ENCODE results near the gene CDKAL1. TPM values are rescaled to one million over a fixed set of nuclear protein-coding genes. Genes with fewer than 3 reads are reported as not detected.

CDKAL1 gene
- total and polyA plus RNA-seq, 2 of the 13 experiments (the other 11 are each of a cell fraction or from before 2014, with no cell fraction given) = 9.5 to 27.7 TPM

GRCh38 chr6:21049148-21049547 lies 514.9 kb downstream of the CDKAL1 start:
- intact Hi-C loops (cut with micrococcal nuclease; ENCODE audit: unreplicated experiment) = no loop called here
- no TSS peak for BruUV-seq (replicated peaks)
- POLR2A ChIA-PET = no interaction called here
- CTCF ChIA-PET (ENCODE audit: low intra/inter-chr PET ratio, low total read pairs) = no interaction called here
- no peak overlapping the region for H2AFZ ChIP-seq (ENCODE audit: low read length)
- no peak overlapping the region for H3K9ac ChIP-seq (ENCODE audit: insufficient read depth, low read depth, low read length)
- H3K36me3 ChIP-seq (replicated peaks in 1 of 2; ENCODE audit: control insufficient read depth in 1 of 2, insufficient read depth in 2 of 2, low read length in 2 of 2) = no peaks in the 10 kb centered on the region; a peak in 1 of 5 replicates
- FAIRE-seq = no peak
- H3K79me2 ChIP-seq (ENCODE audit: insufficient read depth, low read length) = no peaks in the 10 kb centered on the region
- ATAC-seq = no peak
- peaks cover 27% of the 10 kb centered on the region for H3K4me1 ChIP-seq (ENCODE audit: insufficient read depth, low read length)
- no peak for DNase-seq (ENCODE audit: low spot score)
- H3K4me3 ChIP-seq (replicated peaks in 1 of 3; ENCODE audit: insufficient read depth in 1 of 3, low read depth in 2 of 3, low read length in 3 of 3) = no peak overlapping the region
- no peaks in the 10 kb centered on the region for H4K20me1 ChIP-seq (ENCODE audit: insufficient read depth, low read length)
- H3K9me3 ChIP-seq (ENCODE audit: low read length) = no peaks in the 10 kb centered on the region
- H3K4me2 ChIP-seq (ENCODE audit: low read depth, low read length) = no peak overlapping the region
- H3K27me3 ChIP-seq (ENCODE audit: control insufficient read depth in 1 of 2, insufficient read depth in 2 of 2, low read length in 2 of 2) = no peaks in the 10 kb centered on the region
- no peak overlapping the region for H3K27ac ChIP-seq (ENCODE audit: extremely low read length, insufficient read depth, low read length)
- TF ChIP-seq ZNF292 (CRISPR knock-in tag; IDR thresholded peaks at IDR 0.05; ENCODE audit: borderline replicate concordance, low read depth) = no peak
- peak; percentile 31; the same call in 1 of the 2 replicates for TF ChIP-seq RFX1 (IDR thresholded peaks at IDR 0.05)
- in situ Hi-C loops (cut with HindIII; ENCODE audit: extremely low pct_ligation_motif_present, low pct_unique_long_range_greater_than_20kb) = no loop called here

- Histone ChIP-seq H3K4me1 (ENCODE audit: insufficient read depth, low read length) (peaks cover 26% of the 10 kb centered on the region), H3K27ac (ENCODE audit: extremely low read length, insufficient read depth, low read length) (no peak overlapping the region), H3K36me3 (replicated peaks in 1 of 2; ENCODE audit: control insufficient read depth in 1 of 2, insufficient read depth in 2 of 2, low read length in 2 of 2) (no peaks in the 10 kb centered on the region; a peak in 1 of 5 replicates), H3K9ac (ENCODE audit: insufficient read depth, low read depth, low read length) (no peak overlapping the region), H4K20me1 (ENCODE audit: insufficient read depth, low read length) (no peaks in the 10 kb centered on the region), H3K79me2 (ENCODE audit: insufficient read depth, low read length) (no peaks in the 10 kb centered on the region), H3K4me2 (ENCODE audit: low read depth, low read length) (no peak overlapping the region), H3K4me3 (replicated peaks in 1 of 3; ENCODE audit: insufficient read depth in 1 of 3, low read depth in 2 of 3, low read length in 3 of 3) (no peak overlapping the region), H2AFZ (ENCODE audit: low read length) (no peak overlapping the region), H3K27me3 (ENCODE audit: control insufficient read depth in 1 of 2, insufficient read depth in 2 of 2, low read length in 2 of 2) (no peaks in the 10 kb centered on the region), H3K9me3 (ENCODE audit: low read length) (no peaks in the 10 kb centered on the region)
- CTCF ChIA-PET (ENCODE audit: low intra/inter-chr PET ratio, low total read pairs) = no interaction called here
- DNase-seq (ENCODE audit: low spot score) (no peak), ATAC-seq (no peak), FAIRE-seq (no peak)
- POLR2A ChIA-PET = no interaction called here
- no TSS peak for BruUV-seq (replicated peaks)
- no peak for TF ChIP-seq MLLT10 (CRISPR knock-in tag; IDR thresholded peaks at IDR 0.05)
- TF ChIP-seq TRAFD1 (CRISPR knock-in tag; IDR thresholded peaks at IDR 0.05; ENCODE audit: borderline replicate concordance) = no peak
- no peak for TF ChIP-seq ELF4 (CRISPR knock-in tag; IDR thresholded peaks at IDR 0.05; ENCODE audit: borderline replicate concordance)
- TF ChIP-seq ZNF776 (CRISPR knock-in tag; IDR thresholded peaks at IDR 0.05) = no peak
- no peak for TF ChIP-seq ZNF713 (CRISPR knock-in tag; IDR thresholded peaks at IDR 0.05)
- TF ChIP-seq ZBTB42 (CRISPR knock-in tag; IDR thresholded peaks at IDR 0.05) = no peak
- no peak for TF ChIP-seq AKAP8 (CRISPR knock-in tag; IDR thresholded peaks at IDR 0.05)
- no peak for TF ChIP-seq HNF1B (CRISPR knock-in tag; IDR thresholded peaks at IDR 0.05)
- no peak for TF ChIP-seq NR2F6 (IDR thresholded peaks at IDR 0.05)
- TF ChIP-seq NR2F6 (CRISPR knock-in tag; IDR thresholded peaks at IDR 0.05) = no peak
- no peak for TF ChIP-seq NCOA2 (CRISPR knock-in tag; IDR thresholded peaks at IDR 0.05)
- no peak for TF ChIP-seq ZIK1 (CRISPR knock-in tag; IDR thresholded peaks at IDR 0.05; ENCODE audit: borderline replicate concordance, low read depth)
- in situ Hi-C loops (cut with HindIII; ENCODE audit: extremely low pct_ligation_motif_present, low pct_unique_long_range_greater_than_20kb) (no loop called here), intact Hi-C loops (cut with micrococcal nuclease; ENCODE audit: unreplicated experiment) (no loop called here)
These were observed 515.3 kb downstream of the CDKAL1 start for GRCh38 chr6:21049572-21049971.
